Endodermal cell (in vitro differentiated cells): ENCODE results near the gene LGALS14. TPM values are rescaled to one million over a fixed set of nuclear protein-coding genes. Genes with fewer than 3 reads are reported as not detected.

Source experiments
- DNase-seq: peaks from one replicate; pipeline ENCODE4 v3.0.0-alpha.2; 2017
- H3K27ac ChIP-seq: 2 replicates; pipeline ENCODE4 v1.5.1; 2013; ENCODE audit warnings: mild to moderate bottlenecking, low read depth, low read length, moderate library complexity
- H3K27me3 ChIP-seq: 2 replicates; pipeline ENCODE4 v1.6.1; 2013; ENCODE audit warnings: mild to moderate bottlenecking, low read length, moderate library complexity; ENCODE audit not compliant: insufficient read depth, control insufficient read depth, poor library complexity, severe bottlenecking
- H3K36me3 ChIP-seq: 2 replicates; pipeline ENCODE4 v1.7.0; 2013; ENCODE audit warnings: mild to moderate bottlenecking, low read length, moderate library complexity; ENCODE audit not compliant: control insufficient read depth, insufficient read depth
- H3K4me1 ChIP-seq: one replicate; pipeline ENCODE4 v1.7.0; 2013; ENCODE audit warnings: low read length; ENCODE audit not compliant: control insufficient read depth, insufficient read depth
- H3K4me3 ChIP-seq: 2 replicates; pipeline ENCODE4 v1.5.1; 2013; ENCODE audit warnings: mild to moderate bottlenecking, low read length, moderate library complexity
- H3K9ac ChIP-seq: 2 replicates; pipeline ENCODE4 v1.6.1; 2013; ENCODE audit warnings: mild to moderate bottlenecking, low read length, moderate library complexity; ENCODE audit not compliant: poor library complexity, severe bottlenecking; ENCODE audit errors: extremely low read depth
- H3K9me3 ChIP-seq: 2 replicates; pipeline ENCODE4 v1.6.1; 2013; ENCODE audit warnings: mild to moderate bottlenecking, low read length, moderate library complexity; ENCODE audit not compliant: control insufficient read depth
- H3K27ac Mint-ChIP-seq: 2 replicates; pipeline ENCODE4 v1.8.0; 2020; ENCODE audit warnings: mixed read lengths
- H3K27me3 Mint-ChIP-seq: 2 replicates; pipeline ENCODE4 v1.8.0; 2021; ENCODE audit warnings: mild to moderate bottlenecking, mixed read lengths; ENCODE audit not compliant: insufficient read depth
- H3K36me3 Mint-ChIP-seq: 2 replicates; pipeline ENCODE4 v1.8.0; 2020; ENCODE audit warnings: low read depth, mixed read lengths
- H3K4me1 Mint-ChIP-seq: 2 replicates; pipeline ENCODE4 v1.8.0; 2020; ENCODE audit warnings: mixed read lengths
- H3K4me3 Mint-ChIP-seq: 2 replicates; pipeline ENCODE4 v1.8.0; 2020; ENCODE audit warnings: mild to moderate bottlenecking, moderate library complexity, mixed read lengths
- H3K9me3 Mint-ChIP-seq: 2 replicates; pipeline ENCODE4 v1.8.0; 2020; ENCODE audit warnings: mild to moderate bottlenecking, mixed read lengths
- CTCF ChIP-seq: fragments of 200-600 bp; sonication (generic); conservative IDR thresholded peaks from 2 replicates; pipeline ENCODE4 v1.5.0; 2021; ENCODE audit warnings: antibody characterized with exemption, mild to moderate bottlenecking
- WGBS, 2 experiments: methylation state at CpG; one replicate each; pipeline versions ENCODE4 v1.1.5 to v1.1.7; 2013; ENCODE audit warnings: missing lambda C conversion rate in 2 of 2, mixed read lengths in 1 of 2; ENCODE audit not compliant: insufficient coverage in 1 of 2, insufficient read length in 1 of 2; 5-methylcytosine and 5-hydroxymethylcytosine counted together
- total RNA-seq, 2 donors: library from RNA; stranded (reverse); fragmentation: NEBNext Ultra II Directional in 1 of 2; extraction: Animal tissue kit (Norgen Biotek cat#: 25700) in 1 of 2; gene quantifications; 2 replicates in 1 of 2; 3 replicates in 1 of 2; pipeline ENCODE4 v1.2.1, GENCODE V29; 2021

LGALS14 gene
- total RNA-seq, 2 donors from 2014 or later, result not detected

GRCh38 chr19:39679791-39680168 is 24.5 kb upstream of the LGALS14 start:
- Mint-ChIP-seq H3K4me3 (no peak overlapping the region), H3K36me3 (no peaks in the 10 kb centered on the region), H3K27me3 (no peaks in the 10 kb centered on the region), H3K27ac (no peak overlapping the region), H3K9me3 (no peaks in the 10 kb centered on the region), H3K4me1 (no peaks in the 10 kb centered on the region)
- DNase-seq, result no peak
- Histone ChIP-seq H3K9me3 (no peaks in the 10 kb centered on the region), H3K36me3 (no peaks in the 10 kb centered on the region), H3K4me3 (no peak overlapping the region), H3K9ac (no peak overlapping the region), H3K27ac (no peak overlapping the region), H3K27me3 (peaks cover 4% of the 10 kb centered on the region), H3K4me1 (no peaks in the 10 kb centered on the region)
- no peak for TF ChIP-seq CTCF
- WGBS, 2 experiments, result 87 to 100% methylated on average over 3 of the region's 3 CpGs

GRCh38 chr19:39680593-39680992 is 23.7 kb upstream of the LGALS14 start:
- no peaks in the 10 kb centered on the region for H3K27me3 Mint-ChIP-seq
- 79 to 85% methylated on average over 2 to 3 of the region's 3 CpGs for WGBS, 2 experiments
- DNase-seq, result no peak
- no peak for TF ChIP-seq CTCF
- Histone ChIP-seq H3K27ac (no peak overlapping the region), H3K27me3 (peaks cover 4% of the 10 kb centered on the region), H3K4me1 (no peaks in the 10 kb centered on the region), H3K4me3 (no peak overlapping the region), H3K9me3 (no peaks in the 10 kb centered on the region), H3K9ac (no peak overlapping the region), H3K36me3 (no peaks in the 10 kb centered on the region)
- H3K9me3 Mint-ChIP-seq, result no peaks in the 10 kb centered on the region
- no peaks in the 10 kb centered on the region for H3K36me3 Mint-ChIP-seq
- no peaks in the 10 kb centered on the region for H3K4me1 Mint-ChIP-seq
- no peak overlapping the region for H3K4me3 Mint-ChIP-seq
- no peak overlapping the region for H3K27ac Mint-ChIP-seq

- Histone ChIP-seq H3K9me3 (no peaks in the 10 kb centered on the region), H3K36me3 (no peaks in the 10 kb centered on the region), H3K9ac (no peak overlapping the region), H3K4me3 (no peak overlapping the region), H3K4me1 (no peaks in the 10 kb centered on the region), H3K27ac (no peak overlapping the region), H3K27me3 (peaks cover 4% of the 10 kb centered on the region)
- Mint-ChIP-seq H3K36me3 (no peaks in the 10 kb centered on the region), H3K4me1 (no peaks in the 10 kb centered on the region), H3K4me3 (no peak overlapping the region), H3K9me3 (no peaks in the 10 kb centered on the region), H3K27ac (no peak overlapping the region), H3K27me3 (no peaks in the 10 kb centered on the region)
- WGBS, 2 experiments, result 87 to 90% methylated on average over 4 to 5 of the region's 5 CpGs
- DNase-seq, result no peak
- TF ChIP-seq CTCF, result no peak
These were observed 22.9 kb upstream of the LGALS14 start for GRCh38 chr19:39681416-39681815.
